H9 (cell line): ENCODE measurements around the gene UXT. TPM values are rescaled to one million over a fixed set of nuclear protein-coding genes. Genes with fewer than 3 reads are reported as not detected.
A peak's percentile ranks its signal among the peaks of the same experiment; 100 is the strongest.

Experiments
- DNase-seq: peaks from one replicate; pipeline ENCODE4 v3.0.0-alpha.2; 2017
- H2AFZ ChIP-seq: one replicate; pipeline ENCODE4 v1.6.1; 2013; ENCODE audit warnings: mild to moderate bottlenecking, low read length, control low read depth, moderate library complexity
- H2AK5ac ChIP-seq: 2 replicates; pipeline ENCODE4 v1.6.1; 2013; ENCODE audit warnings: low read length, control low read depth, mixed read lengths; ENCODE audit not compliant: insufficient read length
- H2BK120ac ChIP-seq: one replicate; pipeline ENCODE4 v1.6.1; 2013; ENCODE audit warnings: low read depth, mild to moderate bottlenecking, low read length, control low read depth, inconsistent platforms; ENCODE audit not compliant: poor library complexity, severe bottlenecking
- H2BK12ac ChIP-seq: 2 replicates; pipeline ENCODE4 v1.6.1; 2013; ENCODE audit warnings: low read length, control low read depth, mixed read lengths, low read depth; ENCODE audit not compliant: insufficient read length
- H2BK15ac ChIP-seq: 2 replicates; pipeline ENCODE4 v1.6.1; 2013; ENCODE audit warnings: low read depth, low read length, control low read depth
- H2BK20ac ChIP-seq: one replicate; pipeline ENCODE4 v1.6.1; 2013; ENCODE audit warnings: low read depth, mild to moderate bottlenecking, low read length, control low read depth, inconsistent platforms; ENCODE audit not compliant: poor library complexity, severe bottlenecking
- H2BK5ac ChIP-seq: 2 replicates; pipeline ENCODE4 v1.6.1; 2013; ENCODE audit warnings: low read length, control low read depth, mixed read lengths; ENCODE audit not compliant: insufficient read length
- H3K14ac ChIP-seq: 2 replicates; pipeline ENCODE4 v1.6.1; 2013; ENCODE audit warnings: low read length, control low read depth; ENCODE audit not compliant: insufficient read depth
- H3K18ac ChIP-seq: 2 replicates; pipeline ENCODE4 v1.6.1; 2013; ENCODE audit warnings: low read depth, mild to moderate bottlenecking, mixed read lengths, low read length, control low read depth; ENCODE audit not compliant: insufficient read length
- H3K23ac ChIP-seq: 2 replicates; pipeline ENCODE4 v1.6.1; 2013; ENCODE audit warnings: low read length, control low read depth, mixed read lengths, low read depth; ENCODE audit not compliant: insufficient read length
- H3K23me2 ChIP-seq: 2 replicates; pipeline ENCODE4 v1.6.1; 2013; ENCODE audit warnings: low read depth, mild to moderate bottlenecking, mixed read lengths, low read length, control low read depth; ENCODE audit not compliant: insufficient read length, poor library complexity, severe bottlenecking
- H3K27ac ChIP-seq: 2 replicates; pipeline ENCODE4 v1.5.1; 2013; ENCODE audit warnings: low read length, control low read depth, mixed read lengths, low read depth; ENCODE audit not compliant: insufficient read length
- H3K27me3 ChIP-seq: 2 replicates; pipeline ENCODE4 v1.6.1; 2013; ENCODE audit warnings: low read length, control low read depth, inconsistent platforms; ENCODE audit not compliant: insufficient read depth
- H3K4ac ChIP-seq: 2 replicates; pipeline ENCODE4 v1.6.1; 2013; ENCODE audit warnings: low read depth, mild to moderate bottlenecking, control low read depth, inconsistent platforms, low read length, moderate library complexity
- H3K4me1 ChIP-seq: 2 replicates; pipeline ENCODE4 v1.6.1; 2013; ENCODE audit warnings: low read length, control low read depth, inconsistent platforms; ENCODE audit not compliant: insufficient read depth
- H3K4me2 ChIP-seq: 2 replicates; pipeline ENCODE4 v1.6.1; 2013; ENCODE audit warnings: low read length, control low read depth, mixed read lengths; ENCODE audit not compliant: insufficient read length, insufficient read depth
- H3K56ac ChIP-seq: 2 replicates; pipeline ENCODE4 v1.6.1; 2013; ENCODE audit warnings: low read depth, mild to moderate bottlenecking, mixed read lengths, low read length, control low read depth; ENCODE audit not compliant: insufficient read length
- H3K79me1 ChIP-seq: 2 replicates; pipeline ENCODE4 v1.6.1; 2013; ENCODE audit warnings: low read depth, mild to moderate bottlenecking, moderate library complexity, low read length, control low read depth, inconsistent platforms; ENCODE audit not compliant: insufficient read depth, poor library complexity, severe bottlenecking
- H3K79me2 ChIP-seq: 2 replicates; pipeline ENCODE4 v1.6.1; 2013; ENCODE audit warnings: low read length, control low read depth, inconsistent platforms; ENCODE audit not compliant: insufficient read depth
- H3K9ac ChIP-seq: 2 replicates; pipeline ENCODE4 v1.6.1; 2013; ENCODE audit warnings: low read length, control low read depth, mixed read lengths; ENCODE audit not compliant: insufficient read length; ENCODE audit errors: extremely low read depth
- H3K9me3 ChIP-seq: one replicate; pipeline ENCODE4 v1.6.1; 2013; ENCODE audit warnings: low read depth, low read length, inconsistent platforms; ENCODE audit not compliant: control insufficient read depth
- H3T11ph ChIP-seq: one replicate; pipeline ENCODE4 v1.6.1; 2013; ENCODE audit warnings: mild to moderate bottlenecking, low read length, control low read depth, inconsistent platforms
- H4K20me1 ChIP-seq: one replicate; pipeline ENCODE4 v1.6.1; 2013; ENCODE audit not compliant: control insufficient read depth, insufficient read length, insufficient read depth
- H4K5ac ChIP-seq: 2 replicates; pipeline ENCODE4 v1.6.1; 2013; ENCODE audit warnings: low read depth, mild to moderate bottlenecking, mixed read lengths, low read length, control low read depth; ENCODE audit not compliant: insufficient read length
- H4K8ac ChIP-seq: replicated peaks from 2 replicates; pipeline ENCODE4 v1.6.1; 2013; ENCODE audit warnings: low read length, control low read depth, mixed read lengths, low read depth; ENCODE audit not compliant: insufficient read length
- H4K91ac ChIP-seq: 2 replicates; pipeline ENCODE4 v1.6.1; 2013; ENCODE audit warnings: low read depth, mild to moderate bottlenecking, moderate library complexity, mixed read lengths, low read length, control low read depth; ENCODE audit not compliant: insufficient read length
- H3K27ac Mint-ChIP-seq, 3 experiments: 2 replicates in 2 of 3; 3 replicates in 1 of 3; pipeline ENCODE4 v1.8.0; 2020 to 2021; ENCODE audit warnings: mixed read lengths in 3 of 3, mild to moderate bottlenecking in 1 of 3, moderate library complexity in 1 of 3
- H3K27me3 Mint-ChIP-seq: 2 replicates; pipeline ENCODE4 v1.8.0; 2021; ENCODE audit warnings: low read depth, mild to moderate bottlenecking, moderate library complexity, mixed read lengths
- H3K36me3 Mint-ChIP-seq, 3 experiments: 2 replicates in 2 of 3; 3 replicates in 1 of 3; pipeline ENCODE4 v1.8.0; 2020 to 2021; ENCODE audit warnings: low read depth in 3 of 3, mixed read lengths in 3 of 3; ENCODE audit not compliant: insufficient read depth in 1 of 3
- H3K4me1 Mint-ChIP-seq, 2 experiments: 2 replicates each; pipeline ENCODE4 v1.8.0; 2020; ENCODE audit warnings: mixed read lengths in 2 of 2
- H3K4me3 Mint-ChIP-seq, 2 experiments: 2 replicates in 1 of 2; 3 replicates in 1 of 2; pipeline ENCODE4 v1.8.0; 2020 to 2021; ENCODE audit warnings: mild to moderate bottlenecking in 2 of 2, mixed read lengths in 2 of 2, moderate library complexity in 1 of 2
- H3K9me3 Mint-ChIP-seq, 2 experiments: 2 replicates in 1 of 2; 3 replicates in 1 of 2; pipeline ENCODE4 v1.8.0; 2020; ENCODE audit warnings: mild to moderate bottlenecking in 2 of 2, mixed read lengths in 2 of 2, moderate library complexity in 1 of 2
- CTCF ChIP-seq: fragments of 200-600 bp; sonication (generic); conservative IDR thresholded peaks from 3 replicates; pipeline ENCODE4 v1.8.0; 2021; ENCODE audit warnings: antibody characterized with exemption, mild to moderate bottlenecking
- WGBS: extraction: QIAGEN DNeasy Blood & Tissue Kit; methylation state at CpG from one replicate; pipeline ENCODE4 v1.1.7; 2013; ENCODE audit warnings: missing lambda C conversion rate, low lambda C conversion rate, mixed read lengths; ENCODE audit not compliant: insufficient read length; ENCODE audit errors: extremely low coverage; 5-methylcytosine and 5-hydroxymethylcytosine counted together
- total RNA-seq: library from RNA; stranded (reverse); gene quantifications from 2 replicates; pipeline ENCODE4 v1.2.1, GENCODE V29; 2021

Gene UXT
- total RNA-seq, 1 experiment from 2014 or later: 95.1 TPM

- H2BK120ac ChIP-seq: no peak overlapping the region
- no CpG with 5 or more reads among the region's 10 CpGs for WGBS
- H2BK20ac ChIP-seq: no peak overlapping the region
- no peak overlapping the region for H4K8ac ChIP-seq
- Mint-ChIP-seq H3K36me3 (peaks cover 30 to 54% (median 49%) of the 10 kb centered on the region in 3 experiments), H3K27ac (0 out of 7 replicates have a peak overlapping the region, but pooled peaks of 1 of the 3 experiments have one; percentile 23), H3K27me3 (no peaks in the 10 kb centered on the region; the same call in none of the 2 replicates), H3K4me3 (no peak overlapping the region), H3K9me3 (peaks cover 79 to 82% of the 10 kb centered on the region in 2 experiments), H3K4me1 (peaks cover 14 to 16% of the 10 kb centered on the region in 2 experiments)
- H4K5ac ChIP-seq: no peak overlapping the region
- H3K4ac ChIP-seq: no peak overlapping the region
- no peak overlapping the region for H2BK5ac ChIP-seq
- H3K14ac ChIP-seq: no peak overlapping the region
- no peaks in the 10 kb centered on the region for H3K23me2 ChIP-seq
- no peak overlapping the region for H3T11ph ChIP-seq
- no peak for DNase-seq
- H3K79me2 ChIP-seq: no peaks in the 10 kb centered on the region
- TF ChIP-seq CTCF: no peak
- H3K9ac ChIP-seq: peak overlapping the region; percentile 7
- no peak overlapping the region for H4K91ac ChIP-seq
- no peaks in the 10 kb centered on the region for H3K27me3 ChIP-seq
- no peak overlapping the region for H2AFZ ChIP-seq
- no peak overlapping the region for H3K4me2 ChIP-seq
- no peak overlapping the region for H3K18ac ChIP-seq
- no peak overlapping the region for H2AK5ac ChIP-seq
- H4K20me1 ChIP-seq: no peaks in the 10 kb centered on the region
- no peak overlapping the region for H2BK15ac ChIP-seq
- no peak overlapping the region for H3K27ac ChIP-seq
- H3K23ac ChIP-seq: no peak overlapping the region
- no peaks in the 10 kb centered on the region for H3K4me1 ChIP-seq
- H3K79me1 ChIP-seq: peaks cover 2% of the 10 kb centered on the region
- H3K56ac ChIP-seq: no peak overlapping the region
- peaks cover 52% of the 10 kb centered on the region for H3K9me3 ChIP-seq
- H2BK12ac ChIP-seq: no peak overlapping the region
These were observed 13.4 kb downstream of the UXT start for GRCh38 chrX:47645530-47645929.
